Mononuclear cell (primary cell): ENCODE data around the gene THBS4. TPM values are rescaled to one million over a fixed set of nuclear protein-coding genes. Genes with fewer than 3 reads are reported as not detected.

Source experiments
- H3K27me3 ChIP-seq: 2 replicates; pipeline ENCODE4 v1.6.0; 2011; ENCODE audit warnings: low read length, control low read depth; ENCODE audit not compliant: insufficient read depth
- H3K4me1 ChIP-seq: 2 replicates; pipeline ENCODE4 v1.5.1; 2011; ENCODE audit warnings: mild to moderate bottlenecking, low read length, control low read depth; ENCODE audit not compliant: insufficient read depth
- H3K4me3 ChIP-seq: 2 replicates; pipeline ENCODE4 v1.5.1; 2011; ENCODE audit warnings: mild to moderate bottlenecking, low read length, moderate library complexity
- H3K9me3 ChIP-seq: 2 replicates; pipeline ENCODE4 v1.5.1; 2011; ENCODE audit warnings: low read depth, mild to moderate bottlenecking, control low read depth, low read length
- total RNA-seq: library from RNA; depleted of rRNA; stranded (reverse); fragments of >200 nt; gene quantifications from one replicate; pipeline ENCODE4 v1.2.3, GENCODE V29; 2012

Gene THBS4
- 0.10 TPM for total RNA-seq

- Histone ChIP-seq H3K4me3 (no peak within 1 kb of the TSS), H3K9me3 (no peaks in the 10 kb centered on the region), H3K4me1 (peaks cover 10% of the 10 kb centered on the region), H3K27me3 (peaks cover 74% of the 10 kb centered on the region)
Measured at GRCh38 chr5:80034962-80035821, at the start of gene THBS4. Gene THBS4, plus strand, starts transcription at chr5:80035348. Its CDS starts 190 bp downstream, at chr5:80035538.

GRCh38 chr5:79986260-79986659 lies 48.9 kb upstream of the THBS4 start:
- Histone ChIP-seq H3K9me3 (no peaks in the 10 kb centered on the region), H3K4me3 (no peak overlapping the region), H3K4me1 (peaks cover 5% of the 10 kb centered on the region), H3K27me3 (no peaks in the 10 kb centered on the region)

GRCh38 chr5:79990205-79990597 lies 44.9 kb upstream of the THBS4 start:
- H3K27me3 ChIP-seq, result peaks cover 2% of the 10 kb centered on the region
- H3K9me3 ChIP-seq, result no peaks in the 10 kb centered on the region
- H3K4me1 ChIP-seq, result peaks cover 12% of the 10 kb centered on the region
- H3K4me3 ChIP-seq, result peak overlapping the region; percentile 68

- H3K4me3 ChIP-seq, result peak within 1 kb of the TSS; percentile 68
- peaks cover 12% of the 10 kb centered on the region for H3K4me1 ChIP-seq
- peaks cover 2% of the 10 kb centered on the region for H3K27me3 ChIP-seq
- no peaks in the 10 kb centered on the region for H3K9me3 ChIP-seq
Measured at GRCh38 chr5:79990598-79991507, 44.3 kb upstream of the THBS4 start, which contains the start of gene MTX3. Gene MTX3, minus strand, starts transcription at chr5:79991262. Its CDS starts 24 bp downstream, at chr5:79991238.

- Histone ChIP-seq H3K4me3 (no peak overlapping the region), H3K9me3 (no peaks in the 10 kb centered on the region), H3K27me3 (peaks cover 2% of the 10 kb centered on the region), H3K4me1 (peaks cover 12% of the 10 kb centered on the region)
Measured at GRCh38 chr5:79992891-79993657, 42.1 kb upstream of the THBS4 start.

DNA sequence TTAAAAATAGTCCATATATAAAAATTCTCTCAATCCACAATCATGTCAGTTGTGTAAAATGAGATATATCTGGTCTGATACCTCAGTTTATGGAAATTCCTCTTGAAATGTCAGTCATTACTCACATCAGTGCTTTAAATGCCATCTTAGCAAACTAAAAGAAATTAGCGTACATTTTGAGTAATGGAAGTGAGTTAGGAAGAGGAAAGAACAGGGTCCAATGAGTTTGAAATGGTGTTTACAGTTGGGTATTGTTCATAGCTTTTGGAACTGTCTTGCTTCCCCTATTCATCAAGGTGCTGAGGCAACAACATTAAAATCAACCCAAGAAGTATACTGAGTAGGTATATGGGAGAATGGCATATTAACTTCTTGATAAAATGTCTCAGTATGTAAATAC lies 35.4 kb upstream of the THBS4 start:
- H3K9me3 ChIP-seq, result no peaks in the 10 kb centered on the region
- H3K27me3 ChIP-seq, result peaks cover 2% of the 10 kb centered on the region
- H3K4me1 ChIP-seq, result no peaks in the 10 kb centered on the region
- no peak overlapping the region for H3K4me3 ChIP-seq

DNA sequence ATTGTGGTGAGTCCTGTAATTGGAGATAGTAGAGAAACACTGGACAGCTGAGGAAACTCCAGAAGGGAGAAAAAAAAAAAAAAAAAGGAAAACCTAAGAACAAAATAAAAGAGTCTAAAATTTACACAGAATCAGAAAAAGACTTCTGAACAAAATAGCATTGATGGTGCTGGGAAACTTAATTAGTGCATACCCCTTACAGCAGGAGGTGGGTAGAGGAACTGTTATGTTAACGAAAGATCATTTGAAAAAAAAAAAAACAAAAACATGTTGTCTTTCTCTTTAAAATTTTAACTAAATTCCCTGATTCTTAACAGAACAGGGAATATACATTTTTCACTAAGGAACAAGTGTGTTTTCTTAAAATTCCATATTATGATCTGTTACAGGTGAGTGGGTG lies 32.5 kb upstream of the THBS4 start:
- Histone ChIP-seq H3K27me3 (no peaks in the 10 kb centered on the region), H3K4me3 (no peak overlapping the region), H3K9me3 (no peaks in the 10 kb centered on the region), H3K4me1 (no peaks in the 10 kb centered on the region)

DNA sequence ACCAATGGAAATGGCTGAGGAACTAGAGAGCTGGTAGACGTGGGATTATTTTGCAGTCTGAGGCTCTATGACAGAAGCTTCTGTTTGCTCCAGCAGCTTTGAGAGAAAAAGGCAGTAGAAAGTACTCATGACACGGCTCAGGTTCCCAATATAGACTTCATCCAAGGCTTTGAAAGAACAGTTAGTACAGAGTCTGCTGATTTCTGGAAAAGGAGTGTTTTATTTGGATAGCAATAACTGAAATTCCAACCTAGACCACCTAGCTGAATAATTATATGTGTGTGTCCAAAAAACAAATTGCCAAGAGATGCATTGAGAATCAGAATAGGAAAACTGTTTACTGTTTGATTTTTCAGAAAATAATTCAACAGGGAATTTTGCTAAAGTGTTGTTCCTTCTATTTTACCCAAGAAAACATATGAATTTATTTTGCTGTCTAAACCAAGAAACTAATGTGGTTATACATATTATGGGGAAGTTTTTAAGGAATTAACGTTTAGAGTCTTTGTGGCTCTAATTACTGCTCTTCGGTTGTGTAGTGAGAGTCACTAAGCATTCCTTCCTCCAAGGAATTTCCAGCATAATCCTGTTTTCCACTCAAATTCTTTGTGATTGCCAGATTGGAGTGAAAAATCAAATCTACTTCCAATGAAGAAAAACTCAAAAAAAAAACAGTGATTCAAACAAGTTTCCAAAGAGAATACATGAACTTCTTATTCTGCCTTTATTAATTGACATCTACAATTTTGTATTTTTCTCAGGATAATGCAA lies 26.0 kb upstream of the THBS4 start:
- Histone ChIP-seq H3K9me3 (no peaks in the 10 kb centered on the region), H3K4me1 (no peaks in the 10 kb centered on the region), H3K4me3 (no peak overlapping the region), H3K27me3 (no peaks in the 10 kb centered on the region)

- Histone ChIP-seq H3K27me3 (no peaks in the 10 kb centered on the region), H3K4me3 (no peak overlapping the region), H3K9me3 (no peaks in the 10 kb centered on the region), H3K4me1 (no peaks in the 10 kb centered on the region)
Measured at GRCh38 chr5:80010754-80011392, 24.3 kb upstream of the THBS4 start.

- Histone ChIP-seq H3K9me3 (no peaks in the 10 kb centered on the region), H3K4me1 (no peaks in the 10 kb centered on the region), H3K4me3 (no peak overlapping the region), H3K27me3 (no peaks in the 10 kb centered on the region)
Measured at GRCh38 chr5:80025069-80025468, 10.1 kb upstream of the THBS4 start.

DNA sequence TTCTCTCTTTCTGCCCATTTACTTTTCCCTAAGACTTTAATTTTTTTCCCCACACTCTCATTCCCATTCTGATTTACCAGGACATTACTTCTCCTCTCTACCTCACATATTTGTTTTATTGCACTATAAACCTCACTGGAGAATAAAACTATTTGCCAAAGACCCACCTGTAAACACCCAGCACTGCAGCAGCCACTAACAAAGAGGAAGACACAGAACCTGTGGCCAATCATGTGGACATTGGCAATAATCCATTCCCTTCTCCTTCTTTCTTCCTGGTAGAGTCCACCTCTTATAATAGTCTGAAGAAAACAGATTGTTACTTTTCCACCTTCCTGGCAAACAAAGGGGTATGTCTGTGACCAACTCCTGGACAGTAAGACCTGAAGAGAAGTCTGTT lies 8.3 kb upstream of the THBS4 start:
- Histone ChIP-seq H3K27me3 (peaks cover 4% of the 10 kb centered on the region), H3K4me1 (no peaks in the 10 kb centered on the region), H3K9me3 (no peaks in the 10 kb centered on the region), H3K4me3 (no peak overlapping the region)

DNA sequence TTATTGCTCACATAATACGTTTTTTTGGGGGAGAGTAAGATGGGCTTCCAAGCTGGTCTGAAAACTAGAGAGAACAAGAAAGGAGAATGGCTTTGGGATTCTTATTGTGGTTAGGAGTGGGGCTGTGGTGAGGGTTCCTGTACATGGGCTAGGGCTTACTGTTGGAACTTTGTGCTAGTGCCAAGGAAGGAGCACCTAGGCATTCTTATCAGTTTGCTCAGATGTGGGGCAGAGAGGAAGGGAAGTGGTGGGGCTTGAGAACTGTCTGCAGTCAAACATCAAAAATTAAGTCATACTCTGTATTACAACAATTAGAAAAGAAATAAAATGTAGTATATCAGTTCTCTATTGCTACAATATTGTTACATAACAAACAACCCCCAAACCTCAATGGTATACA lies 4.0 kb upstream of the THBS4 start:
- peaks cover 39% of the 10 kb centered on the region for H3K27me3 ChIP-seq
- no peak overlapping the region for H3K4me3 ChIP-seq
- no peaks in the 10 kb centered on the region for H3K9me3 ChIP-seq
- peaks cover 10% of the 10 kb centered on the region for H3K4me1 ChIP-seq

DNA sequence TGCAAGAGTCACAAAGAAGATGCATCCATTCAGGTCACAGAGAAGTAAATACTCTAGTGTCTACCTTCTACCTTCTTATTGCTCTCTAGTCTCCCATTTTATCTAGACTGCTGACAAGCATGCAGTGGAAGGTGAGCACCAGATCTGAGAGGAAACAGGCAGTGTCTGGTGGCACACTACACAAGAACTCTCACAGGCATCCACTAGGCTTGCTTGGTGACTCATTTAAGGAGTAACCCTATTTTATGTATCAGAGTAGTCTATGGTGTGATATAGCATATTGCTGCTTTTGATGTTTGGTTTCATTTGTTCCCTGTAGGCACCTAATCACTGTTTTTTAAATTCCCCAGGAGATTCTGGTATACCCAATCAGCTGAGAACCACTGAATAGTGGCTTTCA lies 1.6 kb upstream of the THBS4 start:
- H3K4me3 ChIP-seq, result no peak overlapping the region
- H3K27me3 ChIP-seq, result peaks cover 62% of the 10 kb centered on the region
- peaks cover 10% of the 10 kb centered on the region for H3K4me1 ChIP-seq
- no peaks in the 10 kb centered on the region for H3K9me3 ChIP-seq

DNA sequence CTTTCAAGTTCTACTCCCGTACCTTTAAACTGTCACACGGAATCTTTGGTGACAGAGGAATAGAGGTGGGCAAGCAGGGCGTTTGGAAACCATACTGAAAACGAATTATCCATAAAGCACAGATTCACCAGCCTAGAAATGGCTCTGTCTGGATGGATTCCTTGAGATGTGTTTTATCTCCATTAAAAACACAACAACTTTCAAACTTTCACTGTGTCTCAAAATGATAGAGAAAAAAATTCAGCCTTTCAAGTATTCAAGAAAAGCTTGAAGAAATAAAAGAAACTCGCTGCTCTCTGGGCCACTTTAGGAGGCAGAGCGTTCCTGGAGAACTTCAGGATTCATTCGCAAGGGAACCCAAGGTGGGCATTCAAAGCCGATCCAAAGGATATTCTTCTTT lies 589 bp upstream of the THBS4 start:
- H3K27me3 ChIP-seq, result peaks cover 72% of the 10 kb centered on the region
- no peaks in the 10 kb centered on the region for H3K9me3 ChIP-seq
- peaks cover 10% of the 10 kb centered on the region for H3K4me1 ChIP-seq
- H3K4me3 ChIP-seq, result no peak overlapping the region
